MCF 10A (cell line): ENCODE measurements around the gene PDE6G. TPM values are rescaled to one million over a fixed set of nuclear protein-coding genes. Genes with fewer than 3 reads are reported as not detected.

Source experiments
- BruUV-seq: library from RNA; stranded (reverse); fragments of 400-500 nt; replicated peaks from 2 replicates; lab custom pipeline; 2021; lab: Mats Ljungman, UMichigan
- CTCF ChIA-PET: fragments of 300-600 bp; sonication (Branson Sonifier 250); formaldehyde crosslinking; extraction: SDS; loops from one replicate; lab custom pipeline; 2021; ENCODE audit warnings: antibody characterized with exemption, inconsistent platforms; lab: Yijun Ruan, JAX
- POLR2A ChIA-PET: fragments of 300-600, 350-650 bp; sonication (Branson Sonifier 250); formaldehyde crosslinking; extraction: SDS; loops from one replicate; lab custom pipeline; 2020; ENCODE audit warnings: antibody characterized with exemption, inconsistent platforms; lab: Yijun Ruan, JAX
- DNase-seq: peaks from one replicate; pipeline ENCODE4 v3.0.0-alpha.2; 2018; ENCODE audit not compliant: unreplicated experiment
- H3K27ac Mint-ChIP-seq: one replicate; pipeline ENCODE4 v1.8.0; 2022; ENCODE audit warnings: mild to moderate bottlenecking, low read depth, mixed read lengths; ENCODE audit not compliant: unreplicated experiment
- H3K27me3 Mint-ChIP-seq: one replicate; pipeline ENCODE4 v1.8.0; 2022; ENCODE audit warnings: mixed read lengths; ENCODE audit not compliant: insufficient read depth, unreplicated experiment
- H3K36me3 Mint-ChIP-seq: one replicate; pipeline ENCODE4 v1.8.0; 2022; ENCODE audit warnings: mild to moderate bottlenecking, moderate library complexity, mixed read lengths; ENCODE audit not compliant: insufficient read depth, unreplicated experiment
- H3K4me1 Mint-ChIP-seq: one replicate; pipeline ENCODE4 v1.8.0; 2022; ENCODE audit warnings: mixed read lengths; ENCODE audit not compliant: insufficient read depth, unreplicated experiment
- H3K4me3 Mint-ChIP-seq: one replicate; pipeline ENCODE4 v1.8.0; 2022; ENCODE audit warnings: mild to moderate bottlenecking, moderate library complexity, mixed read lengths; ENCODE audit not compliant: unreplicated experiment
- H3K9me3 Mint-ChIP-seq: one replicate; pipeline ENCODE4 v1.8.0; 2022; ENCODE audit warnings: mixed read lengths; ENCODE audit not compliant: unreplicated experiment
- intact Hi-C: fragments of 100-400 bp; cut with micrococcal nuclease; formaldehyde crosslinking; loops from 2 replicates; pipeline ENCODE4 v1.14.1; 2022
- total RNA-seq: library from RNA; stranded (reverse); gene quantifications from 2 replicates; pipeline ENCODE4 v1.2.3, GENCODE V29; 2022
- TF ChIP-seq, protein P1 (sequence below): fragments of 200-600 bp; IDR thresholded peaks from one replicate; pipeline ENCODE4 v1.8.0; 2022; ENCODE audit warnings: antibody characterized with exemption, mild to moderate bottlenecking; ENCODE audit not compliant: unreplicated experiment

The PDE6G gene
- total RNA-seq, 1 experiment from 2014 or later: not detected

DNA sequence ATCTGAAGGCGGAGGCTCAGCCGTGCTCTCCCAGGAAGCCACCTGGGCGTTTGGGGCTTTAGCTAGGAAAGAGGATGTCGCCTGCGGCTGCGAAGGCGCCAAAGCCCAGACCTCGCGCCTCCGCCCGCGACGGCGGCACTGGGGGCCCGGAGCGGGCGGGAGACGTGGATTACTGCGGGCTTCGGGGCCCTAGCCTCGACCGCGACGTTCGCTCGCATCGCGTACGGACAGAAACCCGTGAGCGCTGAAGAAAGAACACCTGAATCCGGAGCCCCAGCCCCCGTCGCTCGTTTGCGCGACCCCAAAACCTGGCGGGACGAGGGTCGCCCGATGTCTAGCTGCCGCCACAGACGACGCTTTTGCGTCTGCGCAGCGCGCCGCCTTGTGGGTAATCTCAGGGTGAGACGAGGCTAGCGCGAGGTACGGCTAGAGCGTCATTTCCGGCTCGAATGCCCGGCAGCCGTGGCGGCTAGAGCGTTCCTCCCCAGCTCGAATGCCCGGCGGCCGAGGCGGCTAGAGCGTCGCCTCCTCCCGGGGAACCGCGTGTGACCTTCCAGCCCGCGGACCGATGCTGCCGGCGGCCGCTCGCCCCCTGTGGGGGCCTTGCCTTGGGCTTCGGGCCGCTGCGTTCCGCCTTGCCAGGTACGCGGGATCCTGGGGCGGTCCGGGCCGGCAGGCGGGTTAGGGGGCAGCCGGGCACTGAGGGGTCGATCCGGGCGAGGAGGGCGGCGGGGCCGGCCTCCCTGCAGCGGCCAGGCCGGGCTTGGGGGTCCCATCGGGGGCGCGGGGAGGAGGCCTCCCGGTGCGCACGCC is 46.8 kb upstream of the PDE6G start, which contains the start of gene MRPL12:
TSS of gene MRPL12 (plus strand) at position 434 of the 813 bp plus-strand sequence. CDS start at position 569, 135 bp downstream.
- CTCF ChIA-PET: interaction anchor here (0.6 to 0.9 kb wide), 4 partner anchors 8 to 308 kb away, joined by 3 to 4 read pairs (median 3); no protein-coding TSS in a partner anchor
- TSS peak; percentile 74 for BruUV-seq
- H3K4me3 Mint-ChIP-seq: peak within 1 kb of the TSS; percentile 98

GRCh38 chr17:81701288-81702071 is 45.1 kb upstream of the PDE6G start:
- CTCF ChIA-PET: interaction anchor here (0.6 to 1.6 kb wide), 4 partner anchors 9 to 28 kb away, joined by 3 to 8 read pairs (median 3); no protein-coding TSS in a partner anchor
- Mint-ChIP-seq H3K36me3 (peaks cover 70% of the 10 kb centered on the region), H3K27ac (peak overlapping the region; percentile 97), H3K4me1 (peaks cover 12% of the 10 kb centered on the region), H3K27me3 (no peaks in the 10 kb centered on the region), H3K9me3 (no peaks in the 10 kb centered on the region), H3K4me3 (peak overlapping the region; percentile 98)
- BruUV-seq: no TSS peak
- TF ChIP-seq, protein P1, sequence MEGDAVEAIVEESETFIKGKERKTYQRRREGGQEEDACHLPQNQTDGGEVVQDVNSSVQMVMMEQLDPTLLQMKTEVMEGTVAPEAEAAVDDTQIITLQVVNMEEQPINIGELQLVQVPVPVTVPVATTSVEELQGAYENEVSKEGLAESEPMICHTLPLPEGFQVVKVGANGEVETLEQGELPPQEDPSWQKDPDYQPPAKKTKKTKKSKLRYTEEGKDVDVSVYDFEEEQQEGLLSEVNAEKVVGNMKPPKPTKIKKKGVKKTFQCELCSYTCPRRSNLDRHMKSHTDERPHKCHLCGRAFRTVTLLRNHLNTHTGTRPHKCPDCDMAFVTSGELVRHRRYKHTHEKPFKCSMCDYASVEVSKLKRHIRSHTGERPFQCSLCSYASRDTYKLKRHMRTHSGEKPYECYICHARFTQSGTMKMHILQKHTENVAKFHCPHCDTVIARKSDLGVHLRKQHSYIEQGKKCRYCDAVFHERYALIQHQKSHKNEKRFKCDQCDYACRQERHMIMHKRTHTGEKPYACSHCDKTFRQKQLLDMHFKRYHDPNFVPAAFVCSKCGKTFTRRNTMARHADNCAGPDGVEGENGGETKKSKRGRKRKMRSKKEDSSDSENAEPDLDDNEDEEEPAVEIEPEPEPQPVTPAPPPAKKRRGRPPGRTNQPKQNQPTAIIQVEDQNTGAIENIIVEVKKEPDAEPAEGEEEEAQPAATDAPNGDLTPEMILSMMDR: no peak
- intact Hi-C loops: no loop called here
- POLR2A ChIA-PET: interaction anchor here (0.5 to 3.9 kb wide), 10 partner anchors 10 to 364 kb away, joined by 3 to 122 read pairs (median 10); partner anchors contain the start of genes ACTG1, ARL16, CCDC137 and DUS1L
- DNase-seq: no peak

More for the DNA sequence above, 46.8 kb upstream of the PDE6G start, which contains the start of gene MRPL12:
- TF ChIP-seq, protein P1: no peak
- Mint-ChIP-seq H3K4me1 (peaks cover 12% of the 10 kb centered on the region), H3K27me3 (no peaks in the 10 kb centered on the region), H3K27ac (peak within 1 kb of the TSS; percentile 97), H3K36me3 (peaks cover 74% of the 10 kb centered on the region), H3K9me3 (no peaks in the 10 kb centered on the region)
- intact Hi-C loops: loop anchor here (1.0 kb wide), 1 partner anchor 8 kb away; no protein-coding TSS in a partner anchor
- POLR2A ChIA-PET: interaction anchor here (0.6 to 3.9 kb wide), 30 partner anchors 9 to 637 kb away, joined by 3 to 122 read pairs (median 6); partner anchors contain the start of genes ARL16, CCDC137, FAAP100 and HGS
- peak; percentile 90 for DNase-seq

- no peaks in the 10 kb centered on the region for H3K9me3 Mint-ChIP-seq
- H3K4me1 Mint-ChIP-seq: peaks cover 12% of the 10 kb centered on the region
- POLR2A ChIA-PET: interaction anchor here (0.5 to 3.9 kb wide), 5 partner anchors 12 to 188 kb away, joined by 3 to 122 read pairs (median 8); partner anchors contain the start of genes ACTG1, ARL16, CCDC137 and HGS
- TF ChIP-seq, protein P1: no peak
- intact Hi-C loops: no loop called here
- no TSS peak for BruUV-seq
- no peak overlapping the region for H3K4me3 Mint-ChIP-seq
- peaks cover 67% of the 10 kb centered on the region for H3K36me3 Mint-ChIP-seq
- peak overlapping the region; percentile 97 for H3K27ac Mint-ChIP-seq
- DNase-seq: no peak
- no peaks in the 10 kb centered on the region for H3K27me3 Mint-ChIP-seq
- CTCF ChIA-PET: interaction anchor here (0.7 to 1.6 kb wide), 2 partner anchors 9 to 25 kb away, joined by 3 to 8 read pairs; no protein-coding TSS in a partner anchor
Measured at GRCh38 chr17:81700353-81701287, 44.3 kb upstream of the PDE6G start.
